Adrenal gland (tissue), 5 donors: Measurements from ENCODE around the gene FASN.

ENCODE experiments used
- POLR2A ChIP-seq, 2 donors: fragments of 450-650 bp; IDR thresholded peaks; one replicate each; pipeline ENCODE4 v1.6.1; 2017; ENCODE audit warnings: antibody characterized with exemption in 2 of 2, mild to moderate bottlenecking in 2 of 2, moderate library complexity in 1 of 2
- TF ChIP-seq, protein P1 (sequence below), 6 experiments: fragments of 450-650 bp in 4 of 6; fragments of 200-600 bp in 2 of 6; sonication (generic) in 1 of 6; IDR thresholded peaks; 1 replicate in 5 of 6; 2 replicates in 1 of 6; pipeline versions ENCODE4 v1.5.1 to v1.8.0; 2016 to 2021; ENCODE audit warnings: antibody characterized with exemption in 6 of 6, mild to moderate bottlenecking in 2 of 6, moderate library complexity in 1 of 6
- donor health status: DM: no; HTN: no; CAD: no.

DNA sequence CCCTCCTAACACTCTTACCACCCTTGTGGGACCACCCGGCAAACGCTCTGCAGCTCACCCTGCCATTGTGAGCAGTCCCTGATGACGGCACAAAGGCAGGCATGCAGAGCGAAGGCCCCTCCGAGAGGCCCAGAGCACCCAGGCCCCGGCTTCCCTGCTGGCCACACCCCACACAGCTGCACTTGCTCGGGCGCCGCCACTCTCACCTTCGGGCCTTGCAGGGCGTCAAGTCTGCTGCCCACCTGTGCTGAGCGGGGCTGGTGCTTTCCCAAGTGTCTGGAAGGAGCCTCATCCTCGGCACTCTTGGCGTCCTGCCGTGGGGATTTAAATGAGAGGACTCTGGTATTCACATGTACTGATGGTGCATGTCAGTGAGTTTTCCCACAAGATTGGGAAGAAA, 30.3 kb upstream of the FASN start:
- no peak for TF ChIP-seq POLR2A (IDR thresholded peaks at IDR 0.05)
- TF ChIP-seq, protein P1, sequence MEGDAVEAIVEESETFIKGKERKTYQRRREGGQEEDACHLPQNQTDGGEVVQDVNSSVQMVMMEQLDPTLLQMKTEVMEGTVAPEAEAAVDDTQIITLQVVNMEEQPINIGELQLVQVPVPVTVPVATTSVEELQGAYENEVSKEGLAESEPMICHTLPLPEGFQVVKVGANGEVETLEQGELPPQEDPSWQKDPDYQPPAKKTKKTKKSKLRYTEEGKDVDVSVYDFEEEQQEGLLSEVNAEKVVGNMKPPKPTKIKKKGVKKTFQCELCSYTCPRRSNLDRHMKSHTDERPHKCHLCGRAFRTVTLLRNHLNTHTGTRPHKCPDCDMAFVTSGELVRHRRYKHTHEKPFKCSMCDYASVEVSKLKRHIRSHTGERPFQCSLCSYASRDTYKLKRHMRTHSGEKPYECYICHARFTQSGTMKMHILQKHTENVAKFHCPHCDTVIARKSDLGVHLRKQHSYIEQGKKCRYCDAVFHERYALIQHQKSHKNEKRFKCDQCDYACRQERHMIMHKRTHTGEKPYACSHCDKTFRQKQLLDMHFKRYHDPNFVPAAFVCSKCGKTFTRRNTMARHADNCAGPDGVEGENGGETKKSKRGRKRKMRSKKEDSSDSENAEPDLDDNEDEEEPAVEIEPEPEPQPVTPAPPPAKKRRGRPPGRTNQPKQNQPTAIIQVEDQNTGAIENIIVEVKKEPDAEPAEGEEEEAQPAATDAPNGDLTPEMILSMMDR (IDR thresholded peaks at IDR 0.05) = no peak
